NCI-H1048 (cell line): ENCODE results near the gene TBC1D21.

Experiments
- DNase-seq: peaks from one replicate; lab custom pipeline; 2025; lab: John Stamatoyannopoulos, UW

Gene TBC1D21, protein sequence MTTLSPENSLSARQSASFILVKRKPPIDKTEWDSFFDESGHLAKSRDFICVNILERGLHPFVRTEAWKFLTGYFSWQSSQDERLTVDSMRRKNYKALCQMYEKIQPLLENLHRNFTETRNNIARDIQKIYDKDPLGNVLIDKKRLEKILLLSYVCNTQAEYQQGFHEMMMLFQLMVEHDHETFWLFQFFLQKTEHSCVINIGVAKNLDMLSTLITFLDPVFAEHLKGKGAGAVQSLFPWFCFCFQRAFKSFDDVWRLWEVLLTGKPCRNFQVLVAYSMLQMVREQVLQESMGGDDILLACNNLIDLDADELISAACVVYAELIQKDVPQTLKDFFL

DNA sequence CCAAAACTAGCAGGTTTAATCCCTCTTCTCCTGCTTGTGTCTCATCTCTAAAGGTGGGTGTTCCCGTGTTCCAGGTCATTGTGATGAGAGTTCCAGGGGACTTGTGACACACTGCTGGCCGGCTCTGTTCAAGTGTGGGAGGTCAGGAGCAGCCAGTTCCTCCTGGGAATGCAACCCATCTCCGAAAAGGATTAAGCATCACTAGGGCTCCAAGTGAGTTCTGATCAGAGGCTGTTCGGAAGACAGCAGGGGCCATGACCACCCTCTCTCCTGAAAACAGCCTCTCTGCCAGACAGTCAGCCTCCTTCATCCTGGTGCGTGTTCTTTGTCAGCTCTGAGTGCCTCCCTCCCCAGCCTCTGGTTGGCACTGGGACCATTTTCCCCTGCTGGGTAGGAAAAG lies at the start of gene TBC1D21:
Gene TBC1D21 (plus strand): TSS at position 109 of the 400 bp plus-strand sequence. CDS start 146 bp downstream, at position 255.
- no peak for DNase-seq

DNA sequence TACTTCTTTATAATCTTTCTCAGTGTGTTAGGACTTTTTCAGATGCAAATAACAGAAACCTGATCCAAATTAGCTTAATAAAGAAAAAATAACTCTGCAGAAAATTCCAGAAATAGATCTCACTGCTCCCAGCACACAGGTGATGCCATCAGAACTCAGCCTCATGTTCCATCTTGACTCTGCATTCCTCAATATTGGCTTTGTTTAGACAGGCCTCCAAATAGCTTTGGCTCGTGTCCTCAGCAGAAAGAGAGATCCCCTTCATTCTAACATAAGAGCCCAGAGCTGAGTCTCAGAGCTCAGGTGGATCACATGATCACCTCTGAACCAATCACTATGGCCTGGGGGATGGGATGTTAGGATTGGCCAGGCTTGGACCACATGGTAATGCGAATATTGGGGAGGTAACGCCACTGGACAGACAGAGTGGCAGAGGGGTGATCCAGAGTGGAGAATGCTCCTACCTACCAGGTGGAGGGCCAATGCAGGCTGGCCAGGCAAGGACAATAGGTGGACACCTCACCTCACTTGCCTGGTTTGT lies 46.6 kb upstream of the TBC1D21 start:
- no peak for DNase-seq

DNA sequence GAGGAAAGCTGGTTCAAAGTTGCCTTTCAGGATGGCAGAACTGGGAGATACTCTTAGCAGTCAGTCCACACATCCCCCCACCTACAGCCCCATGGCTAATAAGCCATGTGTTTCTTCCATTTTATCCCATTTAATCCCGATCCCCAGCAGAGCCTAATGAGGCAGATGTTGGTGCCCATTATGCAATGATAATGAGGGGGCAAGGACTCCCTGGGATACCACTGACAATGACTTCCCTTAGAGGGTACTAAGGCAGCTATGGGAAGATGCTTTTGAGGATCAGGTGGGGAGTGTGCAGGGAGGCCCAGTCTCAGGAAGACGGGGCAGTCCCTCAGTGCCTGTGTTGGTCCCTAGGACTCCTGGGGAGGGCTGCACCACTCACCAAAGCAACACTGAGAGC lies 43.8 kb upstream of the TBC1D21 start:
- DNase-seq = no peak

DNA sequence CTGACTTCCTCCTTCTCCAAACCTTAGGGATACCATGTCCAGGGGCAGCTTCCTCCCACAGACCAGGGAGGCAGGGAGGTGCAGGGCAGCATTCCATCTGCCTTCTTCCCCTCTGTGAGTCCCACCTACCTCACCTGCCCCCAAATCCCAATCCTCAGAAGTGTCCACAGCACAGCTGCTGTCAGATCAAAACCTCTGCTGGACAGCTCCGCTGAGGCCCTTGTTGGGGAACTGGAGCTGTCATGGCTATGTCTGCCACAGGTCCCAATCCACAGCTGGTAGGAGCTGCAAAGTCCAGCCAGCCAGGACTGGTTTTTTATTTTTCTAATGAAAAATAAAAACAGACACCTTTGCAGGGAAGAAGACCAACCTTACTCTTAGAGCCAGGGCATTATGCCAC lies 40.7 kb upstream of the TBC1D21 start:
- DNase-seq = no peak

DNA sequence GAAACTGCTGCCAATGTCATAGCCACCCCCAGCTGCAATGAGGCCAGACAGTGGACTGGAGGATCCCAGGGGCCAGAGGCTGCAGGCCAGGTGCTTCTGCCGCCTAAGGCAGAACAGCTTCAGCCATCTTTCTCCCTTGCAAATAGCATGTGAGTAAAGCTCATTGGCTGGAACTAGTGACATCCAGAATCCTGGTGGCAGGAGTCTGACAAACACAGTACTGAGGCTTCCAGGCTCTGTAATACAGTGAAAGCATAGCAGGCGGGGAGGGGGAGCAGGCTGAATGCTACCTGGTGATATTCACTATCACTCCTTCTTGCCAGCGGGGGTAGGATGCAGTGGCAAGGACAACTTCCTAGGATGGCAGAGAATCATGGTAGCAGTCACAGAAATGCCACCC lies 36.5 kb upstream of the TBC1D21 start:
- no peak for DNase-seq

DNA sequence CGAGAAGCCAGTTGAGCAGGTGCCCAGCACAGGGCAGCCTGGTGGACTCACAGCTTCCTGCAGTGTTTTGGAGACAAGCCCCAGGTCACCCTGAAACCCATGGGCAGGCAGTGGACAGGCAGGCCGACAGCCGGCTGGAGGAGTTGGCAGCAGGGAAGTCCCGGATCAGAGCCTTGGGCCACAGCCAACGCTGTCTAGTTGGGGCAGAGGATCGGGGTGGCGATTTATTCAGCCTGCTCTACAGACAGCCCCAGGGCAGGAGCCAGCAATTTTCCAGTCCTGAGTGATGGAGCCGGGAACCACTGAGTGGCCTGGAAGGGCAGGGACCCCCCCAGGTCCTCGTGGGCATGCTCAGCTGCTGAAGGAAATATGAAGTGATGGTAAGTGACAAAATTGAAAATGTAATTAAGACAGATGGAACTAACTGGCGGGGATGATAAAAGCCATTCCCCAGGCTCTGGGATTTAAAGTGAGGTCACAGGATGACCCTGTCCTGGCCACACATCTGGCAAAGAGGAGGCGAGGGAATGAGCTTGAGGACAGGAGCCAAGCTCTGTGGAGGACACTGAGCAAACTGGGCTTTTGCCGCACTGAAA lies 34.4 kb upstream of the TBC1D21 start:
- no peak for DNase-seq

DNA sequence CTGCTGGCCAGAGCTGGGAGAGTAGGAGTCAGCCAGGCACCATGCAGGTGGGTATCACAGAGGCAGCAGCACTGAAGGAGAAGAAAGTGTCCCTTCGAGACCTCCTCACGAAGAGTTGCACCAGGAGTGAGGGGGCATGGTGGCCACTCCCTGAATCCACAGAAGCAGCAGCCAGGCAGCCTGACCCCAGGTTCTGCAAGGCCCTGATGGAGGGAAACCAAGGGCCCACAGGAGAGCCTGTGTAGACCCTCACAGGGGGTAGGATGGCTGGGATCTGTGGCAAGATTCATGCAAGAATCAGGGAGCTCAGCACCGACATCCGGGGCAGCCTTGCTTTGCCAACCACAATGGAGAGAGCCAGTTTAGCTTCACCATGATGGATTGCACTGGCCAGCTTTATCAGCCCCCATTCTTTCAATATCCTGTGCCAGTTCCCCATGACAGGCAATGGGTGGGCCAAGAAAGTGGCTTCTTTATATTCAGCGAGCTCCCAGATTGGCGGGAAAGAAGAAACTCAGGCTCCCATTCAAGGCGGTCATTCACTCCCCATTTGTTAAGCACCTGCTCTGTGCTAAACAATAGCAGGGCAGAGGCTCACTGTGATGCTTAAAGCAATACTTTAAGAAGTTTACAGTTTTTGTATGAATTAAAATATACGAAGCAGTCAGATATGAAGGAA lies 33.5 kb upstream of the TBC1D21 start:
- no peak for DNase-seq

DNA sequence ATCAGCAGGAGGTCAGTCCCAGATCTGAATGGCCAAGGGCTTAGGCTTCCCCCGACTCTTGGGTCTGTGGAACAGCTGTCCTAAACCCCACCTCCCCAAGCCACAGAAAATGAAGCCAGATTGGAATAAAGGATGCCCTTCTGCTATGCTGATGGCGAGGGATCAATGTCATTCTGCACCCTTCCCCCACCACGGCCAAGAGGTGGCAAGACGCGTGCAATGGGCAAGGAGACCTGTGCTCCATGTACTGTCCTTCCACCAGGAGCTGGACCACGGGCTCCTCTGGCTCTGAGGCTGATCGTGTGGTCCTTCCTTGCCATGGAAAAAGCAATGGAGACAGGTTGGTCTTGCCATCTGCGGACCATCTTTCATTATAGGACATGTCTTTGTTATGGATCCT lies 32.6 kb upstream of the TBC1D21 start:
- DNase-seq = no peak

DNA sequence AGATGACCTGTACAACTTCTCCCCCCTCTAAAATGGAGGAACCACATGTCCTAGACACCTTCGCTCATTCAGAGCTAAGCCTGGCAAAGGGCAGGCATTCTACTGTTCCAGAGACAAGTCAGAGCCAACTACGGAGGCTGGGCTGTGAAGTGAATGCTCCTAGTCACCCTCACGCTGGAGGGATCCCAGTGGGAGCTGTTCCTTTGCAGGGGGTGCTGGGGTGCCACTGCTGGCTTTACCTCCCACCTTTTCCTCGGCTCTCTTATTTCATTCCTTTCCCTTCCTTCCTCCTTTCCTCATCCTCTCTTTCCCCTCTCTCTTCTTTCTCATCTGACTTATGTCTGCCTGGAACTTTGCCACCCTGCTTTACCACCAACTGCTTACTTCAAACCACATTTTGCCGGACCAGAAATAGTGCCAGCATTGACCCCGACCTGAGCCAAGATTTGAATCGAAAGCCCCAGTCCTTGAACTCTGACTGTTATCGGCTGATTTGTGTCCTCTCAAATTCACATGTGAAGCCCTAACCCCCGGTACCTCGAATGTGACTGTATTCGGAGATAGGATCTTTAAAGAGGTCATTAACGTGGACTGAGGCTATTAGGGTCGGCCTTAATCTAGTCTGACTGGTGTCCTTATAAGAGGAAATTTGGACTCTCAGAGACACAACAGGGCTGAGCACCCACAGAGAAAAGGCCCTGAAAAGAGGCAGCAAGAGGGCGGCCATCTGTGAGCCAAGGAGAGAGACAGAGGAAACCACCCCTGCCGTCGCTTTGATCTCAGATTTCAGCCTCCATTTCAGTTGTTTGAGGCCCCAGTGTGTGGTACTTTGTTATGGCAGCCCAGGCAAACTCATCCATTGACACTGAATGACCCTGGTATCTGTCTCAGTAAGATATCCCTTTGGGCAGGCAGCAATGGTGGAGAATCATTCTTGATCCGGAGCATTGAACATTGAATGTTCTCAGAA lies 31.3 kb upstream of the TBC1D21 start:
- DNase-seq = no peak

DNA sequence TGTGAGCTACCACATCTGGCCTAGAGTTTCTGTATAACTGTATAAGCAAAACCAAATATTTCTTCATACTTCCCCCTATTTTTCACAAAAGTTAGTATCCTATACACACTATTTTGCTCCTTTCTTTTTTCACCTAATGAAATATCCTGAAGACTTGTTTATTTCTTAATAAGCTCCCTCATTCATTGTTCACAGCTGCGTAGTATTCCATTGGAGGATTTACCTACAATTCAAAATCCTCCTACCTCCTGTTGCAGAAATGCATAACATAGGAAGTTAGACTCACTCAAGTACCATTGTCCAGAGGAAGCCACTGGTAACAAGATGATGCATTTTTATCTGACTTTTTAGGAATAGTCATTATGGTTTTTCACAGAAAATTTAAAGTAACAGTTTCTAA lies 29.6 kb upstream of the TBC1D21 start:
- DNase-seq = no peak

DNA sequence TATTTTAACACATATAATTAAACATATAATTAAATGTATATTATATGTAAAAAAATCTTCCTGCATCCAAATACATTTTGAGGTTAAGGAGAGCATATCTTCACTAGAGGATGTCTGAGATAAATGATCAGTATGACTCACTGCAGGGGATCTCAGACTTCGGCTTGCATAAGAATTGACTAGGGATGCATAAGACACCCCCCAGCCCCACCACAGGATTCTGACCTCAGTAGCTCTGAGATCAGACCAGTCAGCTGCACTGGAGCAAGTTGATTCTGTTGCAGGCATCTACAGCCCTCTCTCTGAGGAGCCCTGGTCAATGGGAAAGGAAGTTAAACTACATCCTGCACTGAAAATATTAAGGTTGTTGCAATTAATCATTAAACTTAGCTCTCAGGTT lies 29.0 kb upstream of the TBC1D21 start:
- DNase-seq = no peak

DNA sequence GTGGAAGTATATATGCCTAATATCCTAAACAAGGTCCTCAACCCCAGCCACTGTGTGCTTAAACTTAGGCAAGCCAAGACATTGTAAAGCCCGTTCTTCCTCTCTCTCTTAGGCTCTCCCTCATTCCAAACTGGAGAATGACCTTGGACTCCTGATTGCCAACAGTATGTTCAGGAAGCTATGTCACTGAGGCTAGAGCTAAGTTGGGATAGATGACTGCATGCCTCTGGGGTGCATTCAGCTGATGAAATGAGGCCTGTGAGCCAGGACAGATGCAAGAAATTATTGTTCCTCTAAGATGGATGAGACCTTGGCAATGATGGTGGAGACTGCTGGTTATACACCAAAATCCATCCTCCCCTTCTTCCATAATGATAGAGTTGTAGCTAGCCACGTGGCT lies 27.9 kb upstream of the TBC1D21 start:
- DNase-seq = no peak

DNA sequence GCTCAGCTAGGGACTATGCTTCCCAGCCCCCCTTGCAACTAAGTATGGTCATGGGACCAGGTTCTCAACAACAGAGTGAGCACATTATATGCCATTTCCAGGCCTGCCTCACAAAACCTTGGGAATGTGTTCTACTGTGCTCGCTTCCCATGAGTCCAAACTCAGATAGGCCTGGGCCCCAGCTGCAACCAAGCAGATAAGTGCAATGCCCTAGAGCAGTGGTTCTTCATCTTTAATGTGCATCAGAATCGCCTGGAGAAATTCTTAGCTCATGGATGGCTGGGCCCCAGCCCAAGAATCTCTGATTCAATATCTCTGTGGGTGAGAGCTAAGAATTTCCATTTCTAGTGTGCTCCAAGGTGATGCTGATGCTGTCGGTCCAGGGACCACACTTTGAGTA lies 27.5 kb upstream of the TBC1D21 start:
- DNase-seq = no peak

DNA sequence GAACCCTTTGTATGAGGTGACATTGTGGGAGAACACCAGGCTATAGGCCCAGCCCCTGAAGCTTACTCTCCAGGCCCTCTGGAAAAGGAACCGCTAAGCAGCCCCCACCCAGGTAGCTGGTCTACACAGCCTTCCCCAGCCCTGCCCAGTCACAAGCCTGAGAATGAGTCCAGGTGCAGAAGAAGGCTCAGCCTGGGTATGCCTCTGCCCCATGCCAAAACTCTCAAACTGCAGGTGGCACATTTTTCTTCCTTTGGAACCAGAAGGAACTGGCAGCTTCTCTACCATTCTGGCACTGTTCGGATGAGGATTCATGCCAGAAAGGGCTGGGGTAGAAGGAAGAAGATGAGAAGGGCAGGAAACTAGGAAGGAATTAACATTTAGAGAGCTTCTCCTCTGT lies 23.7 kb upstream of the TBC1D21 start:
- DNase-seq = no peak

DNA sequence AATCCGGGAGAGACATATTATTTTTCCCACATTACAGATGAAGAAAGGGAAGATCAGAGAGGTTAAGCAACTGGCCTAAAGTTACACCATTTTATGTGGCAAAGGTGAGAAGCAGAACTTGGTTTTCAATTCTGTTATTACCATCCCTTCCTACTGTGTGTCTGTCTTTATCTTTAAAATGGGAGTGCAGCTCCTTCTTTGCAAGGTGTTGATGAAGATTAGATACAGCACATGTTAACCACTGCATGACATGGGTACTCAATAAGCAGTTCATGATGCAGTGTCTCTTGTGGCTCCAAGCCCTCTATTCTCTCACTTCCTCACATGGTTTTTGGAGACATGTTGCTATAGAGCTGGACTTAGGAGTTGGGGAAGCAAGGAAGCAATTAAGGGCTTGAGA lies 23.1 kb upstream of the TBC1D21 start:
- DNase-seq = no peak

DNA sequence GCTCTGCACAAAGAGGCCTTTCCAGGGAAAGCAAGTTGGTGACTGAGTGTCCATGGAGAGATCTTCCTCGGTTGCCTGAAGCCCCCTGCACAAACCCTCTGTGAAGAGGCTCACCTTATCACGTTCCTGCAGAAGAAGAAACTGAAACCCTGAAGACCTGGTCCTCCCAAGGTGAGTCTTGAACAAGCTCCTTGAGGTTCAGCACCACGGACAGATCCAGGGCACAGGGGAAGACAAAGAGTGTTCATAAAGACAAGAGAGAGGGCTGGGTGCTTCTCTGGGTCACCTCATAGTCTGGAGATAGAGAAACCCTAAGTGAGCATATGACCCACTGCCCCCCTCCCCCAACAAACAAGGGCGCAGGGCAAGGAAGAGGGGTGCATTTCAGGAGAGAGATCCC lies 21.7 kb upstream of the TBC1D21 start:
- DNase-seq = no peak

DNA sequence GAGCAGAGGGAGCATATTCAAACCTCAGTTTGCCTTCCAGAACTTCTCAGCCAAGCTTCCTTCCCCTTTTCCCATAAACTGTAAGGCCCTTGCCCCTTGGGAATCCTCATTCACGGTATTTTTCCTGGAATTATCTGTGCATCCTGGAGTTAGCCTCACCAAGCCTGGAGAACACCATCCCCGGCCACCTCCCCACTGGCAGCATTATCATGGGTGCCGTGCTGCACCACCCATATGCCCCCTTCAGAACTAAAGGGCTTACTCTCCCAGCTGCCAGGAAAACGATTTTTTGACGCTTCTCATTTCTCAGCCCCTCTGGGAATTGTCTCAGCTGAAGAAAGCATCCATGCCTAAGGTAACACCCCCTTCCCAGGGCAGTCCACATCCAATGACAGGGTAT lies 20.9 kb upstream of the TBC1D21 start:
- no peak for DNase-seq

DNA sequence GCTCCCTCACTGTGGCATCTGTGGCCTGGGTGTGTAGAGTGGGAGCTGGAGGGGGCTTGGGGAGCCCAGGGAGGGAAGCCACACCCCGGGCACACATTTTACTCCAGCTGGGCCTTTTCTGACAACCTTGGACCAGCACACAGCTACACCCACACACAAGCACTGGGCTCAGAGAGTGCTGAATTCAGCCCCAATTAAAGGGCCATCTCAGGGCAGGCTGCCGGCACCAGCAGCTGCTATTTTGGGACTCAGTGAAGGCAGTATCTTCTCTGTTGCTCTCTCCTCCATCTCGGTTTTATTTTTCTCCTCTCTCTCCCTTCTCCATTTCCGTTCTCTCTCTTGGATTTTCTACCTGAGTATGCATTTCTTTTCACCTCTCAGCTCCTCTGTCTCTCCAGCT lies 19.1 kb upstream of the TBC1D21 start:
- DNase-seq = no peak

DNA sequence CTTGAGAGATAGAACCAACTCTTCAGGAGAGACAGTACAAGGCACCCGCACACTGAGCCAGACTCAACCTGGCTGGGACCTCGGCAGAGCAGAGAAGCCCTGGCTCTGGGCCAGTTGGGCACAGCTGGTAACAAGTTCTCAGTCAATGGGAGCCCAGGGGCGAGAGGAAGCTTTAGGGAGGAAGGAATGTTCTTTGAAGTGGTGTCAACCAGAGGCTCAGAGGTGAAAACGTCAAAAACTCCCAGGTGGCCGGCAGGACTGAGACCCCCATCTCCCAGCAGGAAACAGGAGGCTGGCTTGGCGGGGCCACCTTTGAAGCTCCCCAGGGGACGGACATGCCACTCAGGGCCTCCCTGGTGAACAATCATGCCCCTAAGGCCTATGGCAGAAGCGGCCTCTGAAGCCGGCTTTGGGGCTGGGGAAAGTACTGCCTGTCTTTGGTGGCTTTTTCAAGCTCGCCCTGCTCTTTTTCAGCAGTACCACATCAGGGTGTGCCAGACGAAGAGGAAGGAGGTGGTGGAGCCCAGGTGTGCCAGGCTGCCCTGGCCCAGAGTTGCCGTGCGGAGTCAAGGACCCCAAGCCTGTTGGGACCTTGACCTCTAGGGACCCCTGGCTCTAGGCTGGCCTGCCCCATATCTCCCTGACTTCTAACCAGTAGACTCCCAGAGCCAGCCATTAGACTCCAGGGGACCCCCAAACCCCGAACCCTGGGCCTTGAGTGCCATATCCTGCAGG lies 16.7 kb upstream of the TBC1D21 start:
- no peak for DNase-seq

DNA sequence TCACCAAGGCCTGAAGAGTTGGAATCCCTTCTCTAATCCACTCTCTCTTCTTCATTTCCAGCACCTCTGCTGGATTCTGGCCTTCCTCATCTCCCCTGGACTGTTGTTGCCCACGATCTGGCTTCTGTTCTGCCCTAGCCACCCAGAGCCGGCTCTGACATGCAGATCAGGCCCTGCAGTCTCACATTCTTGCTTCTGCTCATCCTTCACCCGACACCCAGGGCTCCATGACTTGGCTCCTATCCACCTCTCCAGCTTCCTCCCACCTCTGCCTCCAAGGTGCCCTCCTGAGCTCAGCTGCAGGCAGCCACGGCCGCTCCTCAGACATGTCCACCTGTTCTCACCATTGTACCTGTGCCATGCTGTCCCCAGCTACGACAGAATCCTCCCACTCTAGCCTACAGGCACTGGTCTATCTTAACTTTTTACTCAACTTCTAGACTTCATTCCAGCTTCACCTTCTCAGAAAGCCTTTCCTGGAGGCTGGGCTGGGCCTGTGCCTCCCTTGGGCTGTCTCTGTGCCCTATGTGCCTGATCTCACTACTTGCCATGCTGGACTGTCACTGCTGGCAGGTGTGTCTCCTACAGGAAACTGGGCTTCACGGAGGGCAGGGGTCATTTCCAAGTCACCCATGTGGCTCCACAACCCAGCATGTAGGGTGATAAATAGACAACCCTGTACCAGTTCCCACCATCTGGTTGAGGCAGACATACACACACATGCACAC lies 16.0 kb upstream of the TBC1D21 start:
- no peak for DNase-seq

DNA sequence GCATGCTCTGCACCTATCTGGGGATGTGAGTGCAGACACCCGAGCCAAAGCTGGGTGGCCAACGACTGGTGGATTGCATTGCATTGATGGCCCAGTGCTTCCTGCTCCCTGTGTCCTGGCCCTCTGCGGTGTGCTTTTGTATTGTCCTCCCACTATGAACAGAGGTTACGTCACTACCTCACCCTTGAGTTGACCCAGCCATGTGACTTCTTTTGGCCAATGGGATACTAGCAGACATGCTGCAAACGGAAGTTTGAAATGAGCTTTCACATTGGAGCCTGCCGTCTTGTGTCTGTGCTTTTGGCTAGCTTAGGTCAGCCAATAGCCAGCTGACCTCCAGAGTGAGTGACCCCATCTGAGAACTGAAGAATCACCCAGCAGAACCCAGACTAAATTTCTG lies 15.3 kb upstream of the TBC1D21 start:
- no peak for DNase-seq
